Activated gamma-delta T cell treated with Interleukin-2 at 50 U/mL for 16 hours (primary cell): Measurements from ENCODE around the gene FBLN1.
"Not testable (repeated sequence)": the region's sequence is repeated elsewhere in the genome, so short reads cannot be mapped to it uniquely, and the experiment has no call there.

Source experiments
- DNase-seq: peaks from one replicate; pipeline ENCODE4 v3.0.0-alpha.2; 2020

FBLN1 gene

DNA sequence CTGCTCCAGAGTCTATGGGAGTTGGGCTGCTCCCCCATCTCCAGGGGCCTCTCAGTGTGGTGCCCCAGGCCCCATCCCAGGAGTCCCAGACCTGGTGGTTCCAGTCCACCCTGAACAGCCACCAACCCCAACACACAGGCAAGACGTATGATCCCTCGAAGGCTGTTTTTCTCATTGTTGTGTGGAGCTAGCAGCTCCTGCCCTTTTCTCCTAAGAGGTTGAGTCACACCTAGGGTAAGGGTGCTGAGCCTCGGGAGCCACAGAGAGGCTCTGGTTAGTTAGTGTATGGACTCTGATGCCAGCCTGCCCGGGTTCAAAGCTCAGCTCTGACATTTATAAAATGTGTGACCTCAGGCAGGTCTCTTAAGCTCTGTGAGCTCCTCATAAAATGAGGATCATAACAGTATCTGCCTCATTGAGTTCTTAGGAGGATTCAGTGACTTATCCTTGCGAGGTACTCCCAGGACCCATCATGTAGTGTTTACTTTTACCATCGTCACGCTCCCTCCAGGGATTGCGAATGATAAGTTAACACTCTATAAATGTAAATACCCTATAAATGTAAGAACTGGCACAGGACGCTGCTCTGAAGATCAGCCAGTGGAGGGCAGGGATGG lies 47.2 kb downstream of the FBLN1 start:
- DNase-seq: no peak

DNA sequence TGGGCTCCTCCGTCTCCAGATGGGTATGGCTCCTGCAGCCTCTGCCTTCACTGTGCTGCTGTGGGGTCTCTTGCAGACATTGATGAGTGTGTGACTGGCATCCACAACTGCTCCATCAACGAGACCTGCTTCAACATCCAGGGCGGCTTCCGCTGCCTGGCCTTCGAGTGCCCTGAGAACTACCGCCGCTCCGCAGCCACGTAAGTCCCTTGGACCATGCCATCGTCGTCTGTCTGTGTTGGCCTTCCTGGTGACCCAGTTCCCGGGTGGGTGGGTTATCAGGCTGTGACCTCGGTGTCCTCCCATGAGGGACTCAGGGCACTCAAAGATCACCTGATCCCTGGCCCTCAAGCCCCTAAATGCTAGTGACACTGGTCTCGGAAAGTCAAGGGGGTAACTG lies 47.7 kb downstream of the FBLN1 start:
- DNase-seq: no peak

DNA sequence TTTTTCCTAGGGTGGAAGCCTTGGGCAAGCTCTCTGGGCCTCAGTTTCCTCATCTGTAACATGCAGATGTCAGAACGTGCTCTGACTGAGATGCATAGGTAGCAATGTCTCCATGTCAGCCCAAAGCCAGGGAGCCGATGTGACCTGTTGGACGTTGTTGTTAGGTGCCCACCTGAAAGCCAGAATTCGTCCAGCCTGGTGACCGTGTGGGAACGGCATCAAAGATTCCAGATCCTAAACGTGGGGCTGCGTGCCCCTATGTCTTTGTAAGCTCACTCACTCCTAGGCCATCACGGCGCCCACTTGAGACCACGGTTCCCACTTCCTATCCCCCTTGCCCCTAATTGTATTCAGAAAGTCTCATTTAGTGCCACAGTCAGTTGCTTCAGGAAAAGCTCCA lies 48.2 kb downstream of the FBLN1 start:
- no peak for DNase-seq

DNA sequence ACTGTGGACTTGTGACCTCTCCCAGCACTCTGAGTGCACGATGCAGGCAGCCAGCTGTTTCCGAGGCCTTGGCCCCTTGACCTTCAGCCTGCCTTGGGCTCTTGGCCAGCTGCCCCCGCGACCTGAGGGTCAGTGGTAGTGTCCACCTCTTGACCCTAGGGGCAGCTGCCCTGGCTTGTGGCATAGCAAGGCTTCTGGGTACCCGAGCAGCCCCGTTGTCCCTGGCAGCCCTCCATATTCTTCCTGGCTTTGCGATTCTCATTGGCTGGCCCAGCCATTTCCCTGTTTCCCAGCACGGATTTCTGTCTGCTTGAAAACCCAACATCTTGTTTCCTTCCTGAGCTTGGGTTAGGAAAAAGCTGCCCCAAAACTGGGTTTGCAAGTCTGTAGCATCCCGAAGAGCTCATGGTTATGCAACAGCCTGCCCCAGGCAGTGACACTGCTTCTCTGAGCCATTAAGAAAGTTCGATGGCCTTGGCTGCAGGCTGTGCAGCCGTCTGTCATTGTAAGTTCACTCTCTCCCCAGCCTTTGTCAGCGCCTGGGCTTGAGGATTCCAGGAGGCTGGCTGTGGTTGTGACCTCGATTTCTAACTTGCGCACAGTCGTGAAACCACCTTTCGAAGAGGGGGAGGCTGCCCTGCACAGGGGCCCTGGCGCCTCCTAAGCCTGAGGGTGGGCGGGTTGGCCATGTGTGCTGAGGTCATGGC lies 48.8 kb downstream of the FBLN1 start:
- no peak for DNase-seq

DNA sequence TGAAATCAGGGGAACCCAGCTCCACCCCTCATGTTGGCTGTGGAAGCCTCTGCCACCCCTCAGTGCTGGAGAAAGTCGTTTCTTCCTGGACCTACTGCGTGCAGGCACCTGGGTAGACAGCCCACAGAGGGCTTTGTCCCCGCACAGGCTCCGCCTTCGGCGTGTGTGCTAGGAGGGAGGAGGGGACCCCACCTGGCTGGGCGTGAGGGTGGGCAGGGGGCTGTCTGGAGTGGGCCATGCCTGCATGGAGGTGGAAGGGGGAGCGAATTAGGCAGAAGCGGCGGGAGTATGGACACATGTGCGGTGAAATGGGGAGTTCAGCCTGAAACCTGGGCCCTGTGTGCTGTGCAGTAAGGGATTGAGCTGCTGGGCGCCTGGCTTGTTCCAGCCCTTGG lies 49.3 kb downstream of the FBLN1 start:
- DNase-seq: no peak

DNA sequence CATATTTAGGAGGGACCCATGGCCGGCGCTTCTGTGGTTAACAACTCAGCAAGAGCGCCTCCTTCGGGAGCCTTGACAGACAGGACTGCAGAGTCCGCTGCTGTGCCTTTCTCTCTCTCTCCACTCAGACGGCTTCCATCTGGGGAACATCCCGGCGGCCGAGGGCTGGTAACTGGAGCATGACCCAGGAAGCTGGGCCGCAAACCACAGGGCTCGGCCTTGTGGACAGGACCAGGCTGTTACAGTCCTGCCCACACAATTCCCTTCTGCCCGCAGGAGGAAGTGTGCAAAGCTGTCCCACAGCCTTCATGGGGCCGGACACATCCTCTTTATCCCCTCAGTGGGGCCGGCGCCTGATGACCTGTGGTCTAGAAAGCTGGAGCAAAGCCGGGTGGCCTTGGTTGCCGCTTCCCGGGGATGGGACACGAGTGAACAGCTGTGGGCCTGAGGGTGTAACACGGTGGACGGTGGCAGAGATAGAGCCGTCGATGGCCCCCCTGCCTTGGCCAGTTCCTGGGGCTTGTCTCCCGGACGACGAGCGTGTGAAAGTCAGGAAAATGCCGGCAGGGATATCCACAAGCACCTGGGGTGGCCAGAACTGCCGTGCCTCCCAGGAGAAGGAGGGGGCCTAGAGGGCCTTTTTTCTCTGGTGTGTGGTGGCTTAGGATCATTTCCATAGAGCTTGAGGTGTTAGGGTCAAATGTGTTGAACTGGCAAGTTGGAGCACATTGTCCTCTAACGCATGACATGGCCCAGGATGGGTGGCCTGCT lies 50.1 kb downstream of the FBLN1 start:
- DNase-seq: no peak

DNA sequence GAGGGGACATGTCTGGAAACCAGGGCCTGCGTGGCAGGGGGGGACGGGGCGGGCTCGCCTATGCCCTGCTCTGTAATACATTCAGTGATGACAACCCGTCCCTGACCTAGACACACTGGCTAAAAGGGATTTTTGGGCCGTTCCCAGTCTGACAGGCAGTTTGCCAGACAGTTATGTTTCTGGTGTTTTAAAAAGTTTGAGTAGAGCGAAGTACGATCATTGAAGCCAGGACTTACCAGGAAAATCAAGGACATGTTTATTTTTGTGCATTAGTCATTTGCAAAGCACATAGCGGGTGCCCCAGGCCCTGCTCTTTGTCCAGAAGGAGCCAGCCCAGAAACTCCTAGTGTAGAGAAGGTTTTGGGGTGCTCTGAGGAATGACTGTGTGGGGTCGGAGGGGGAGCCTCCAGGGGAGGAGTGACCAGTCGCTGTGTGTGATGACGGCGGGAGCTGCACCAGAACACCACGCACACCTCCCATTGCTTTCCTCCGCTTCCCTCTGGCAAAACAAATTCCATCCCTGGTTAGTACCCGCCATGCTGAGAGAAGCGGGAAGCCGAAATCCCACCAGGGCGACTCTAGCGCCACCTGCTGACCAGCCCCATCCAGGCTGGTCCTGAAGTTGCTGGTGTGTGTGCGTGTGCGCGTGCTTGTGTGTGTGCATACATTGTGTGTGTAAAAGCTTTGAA lies 50.8 kb downstream of the FBLN1 start:
- peak; percentile 16 for DNase-seq

DNA sequence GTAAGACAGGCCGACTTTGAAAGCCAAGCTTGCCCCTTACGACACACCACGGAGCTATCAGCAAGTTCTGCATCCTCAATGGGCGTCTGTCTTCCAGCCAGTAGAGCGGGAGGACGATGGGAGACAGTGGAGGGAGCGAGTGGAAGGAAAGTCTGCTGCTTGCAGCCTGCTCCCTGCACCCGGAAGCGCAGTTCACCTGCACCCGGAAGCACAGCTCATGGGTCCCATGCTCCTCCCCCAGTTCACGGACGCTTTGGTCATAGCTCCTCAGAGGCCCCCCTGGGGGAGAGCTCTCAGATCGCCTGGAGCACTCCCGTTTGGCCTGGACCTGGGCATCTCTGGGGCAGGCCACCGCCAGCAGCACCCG lies 51.3 kb downstream of the FBLN1 start:
- DNase-seq: no peak

DNA sequence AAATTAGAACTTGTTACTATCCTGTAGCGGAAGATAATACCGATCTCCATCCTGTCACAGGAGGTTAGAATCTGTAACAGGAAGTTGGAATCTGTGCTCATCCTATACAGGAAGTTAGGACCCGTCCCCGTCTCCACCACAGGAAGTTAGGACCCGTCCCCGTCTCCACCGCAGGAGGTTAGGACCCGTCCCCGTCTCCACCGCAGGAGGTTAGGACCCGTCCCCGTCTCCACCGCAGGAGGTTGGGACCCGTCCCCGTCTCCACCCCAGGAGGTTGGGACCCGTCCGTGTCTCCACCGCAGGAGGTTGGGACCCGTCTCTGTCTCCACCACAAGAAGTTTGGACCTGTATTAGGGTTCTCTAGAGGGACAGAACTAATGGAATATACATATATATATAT lies 52.2 kb downstream of the FBLN1 start:
- DNase-seq: no peak

DNA sequence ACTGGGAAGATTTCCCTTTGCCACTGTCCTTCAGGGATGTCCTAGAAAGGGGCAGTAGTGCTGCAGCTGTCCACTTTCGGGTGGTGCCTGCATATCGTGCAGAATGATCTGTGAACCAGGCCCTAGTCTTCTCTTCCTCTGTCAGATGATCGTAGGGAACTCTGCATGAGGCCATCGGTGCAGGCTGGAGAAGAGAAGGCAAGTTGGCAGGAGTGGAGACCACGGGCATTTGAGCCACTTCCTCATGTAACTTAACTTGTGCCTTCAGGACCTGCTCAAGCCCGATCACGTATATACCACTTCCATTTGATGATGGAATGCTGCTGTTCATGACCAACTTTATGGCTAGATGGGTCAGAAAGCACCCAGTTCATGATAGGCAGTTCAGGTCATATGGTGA lies 55.2 kb downstream of the FBLN1 start:
- not testable (repeated sequence) for DNase-seq

DNA sequence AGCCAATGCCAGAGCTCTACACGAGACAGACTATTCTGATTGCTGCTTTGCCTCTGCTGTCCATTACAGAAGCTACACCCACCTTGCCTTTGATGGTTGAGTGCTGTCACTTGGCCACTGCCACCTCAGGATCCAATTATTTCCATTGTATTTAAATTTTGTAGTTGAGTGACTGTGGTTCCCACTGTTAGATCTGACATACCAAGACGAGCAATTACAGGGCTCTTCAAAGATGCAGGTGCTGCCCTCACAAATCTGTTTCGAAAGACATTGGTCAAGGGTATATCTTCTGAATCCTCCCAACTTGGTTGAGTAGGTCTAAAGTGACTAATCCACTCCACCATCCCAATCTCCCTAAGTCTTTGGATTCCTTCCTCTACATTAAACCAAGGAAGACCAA lies 57.4 kb downstream of the FBLN1 start:
- DNase-seq: not testable (repeated sequence)

DNA sequence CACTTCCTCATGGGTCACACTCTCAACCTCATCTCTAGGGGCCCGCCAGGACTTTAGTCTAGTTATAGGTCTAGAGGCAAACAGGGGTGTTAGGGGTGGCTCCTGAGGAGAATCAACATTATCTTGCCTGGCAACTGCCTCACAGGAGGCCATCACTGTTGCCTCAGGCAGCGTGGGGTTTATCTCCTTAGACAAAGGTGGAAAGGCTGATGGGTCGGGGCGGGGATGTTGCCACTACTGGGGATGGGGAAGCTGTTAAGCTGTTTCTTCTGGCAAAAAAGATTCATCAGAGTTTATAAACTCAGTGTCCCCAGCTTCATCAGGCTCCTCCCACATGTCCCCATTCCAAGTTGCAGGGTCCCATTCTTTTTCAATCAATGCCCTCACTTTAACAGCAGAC lies 58.1 kb downstream of the FBLN1 start:
- DNase-seq: not testable (repeated sequence)

DNA sequence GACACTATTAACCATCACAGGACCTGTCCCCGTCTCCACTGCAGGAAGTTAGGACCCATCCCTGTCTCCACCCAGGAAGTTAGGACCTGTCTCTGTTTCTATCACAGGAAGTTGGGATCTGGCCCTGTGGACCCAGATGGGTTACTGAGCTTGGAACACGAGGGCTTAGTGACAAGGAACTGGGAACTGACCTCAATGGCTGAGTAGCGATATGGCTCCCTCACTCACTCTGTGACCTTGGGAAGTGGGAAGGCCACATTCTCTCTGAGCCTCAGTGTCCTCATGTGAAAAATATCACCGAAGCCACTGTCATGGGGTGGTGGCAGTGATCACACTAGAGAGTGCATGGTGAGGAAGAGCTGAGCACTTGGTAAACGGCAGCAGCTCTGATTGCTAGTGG lies 59.4 kb downstream of the FBLN1 start:
- DNase-seq: no peak

DNA sequence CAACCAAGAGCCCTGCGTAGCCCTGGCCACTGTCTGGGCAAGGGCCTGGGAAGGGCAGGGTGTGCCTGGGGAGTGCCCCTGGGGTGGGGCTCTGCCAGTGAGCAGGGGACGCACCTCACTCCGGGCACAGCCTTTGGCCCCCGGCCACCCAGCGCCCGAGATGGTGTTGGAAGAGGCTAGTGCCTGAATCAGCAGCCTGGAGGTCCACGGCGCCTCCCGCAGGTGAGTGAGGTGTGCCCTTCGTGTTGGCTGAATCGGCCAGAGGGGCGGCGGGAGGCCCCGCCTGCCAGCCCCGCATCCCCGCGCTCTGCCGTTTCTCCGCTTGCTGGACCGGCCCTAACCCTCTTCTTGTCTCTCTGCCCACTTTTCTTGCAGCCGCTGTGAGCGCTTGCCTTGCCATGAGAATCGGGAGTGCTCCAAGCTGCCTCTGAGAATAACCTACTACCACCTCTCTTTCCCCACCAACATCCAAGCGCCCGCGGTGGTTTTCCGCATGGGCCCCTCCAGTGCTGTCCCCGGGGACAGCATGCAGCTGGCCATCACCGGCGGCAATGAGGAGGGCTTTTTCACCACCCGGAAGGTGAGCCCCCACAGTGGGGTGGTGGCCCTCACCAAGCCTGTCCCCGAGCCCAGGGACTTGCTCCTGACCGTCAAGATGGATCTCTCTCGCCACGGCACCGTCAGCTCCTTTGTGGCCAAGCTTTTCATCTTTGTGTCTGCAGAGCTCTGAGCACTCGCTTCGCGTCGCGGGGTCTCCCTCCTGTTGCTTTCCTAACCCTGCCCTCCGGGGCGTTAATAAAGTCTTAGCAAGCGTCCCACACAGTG lies 60.1 kb downstream of the FBLN1 start:
- no peak for DNase-seq

DNA sequence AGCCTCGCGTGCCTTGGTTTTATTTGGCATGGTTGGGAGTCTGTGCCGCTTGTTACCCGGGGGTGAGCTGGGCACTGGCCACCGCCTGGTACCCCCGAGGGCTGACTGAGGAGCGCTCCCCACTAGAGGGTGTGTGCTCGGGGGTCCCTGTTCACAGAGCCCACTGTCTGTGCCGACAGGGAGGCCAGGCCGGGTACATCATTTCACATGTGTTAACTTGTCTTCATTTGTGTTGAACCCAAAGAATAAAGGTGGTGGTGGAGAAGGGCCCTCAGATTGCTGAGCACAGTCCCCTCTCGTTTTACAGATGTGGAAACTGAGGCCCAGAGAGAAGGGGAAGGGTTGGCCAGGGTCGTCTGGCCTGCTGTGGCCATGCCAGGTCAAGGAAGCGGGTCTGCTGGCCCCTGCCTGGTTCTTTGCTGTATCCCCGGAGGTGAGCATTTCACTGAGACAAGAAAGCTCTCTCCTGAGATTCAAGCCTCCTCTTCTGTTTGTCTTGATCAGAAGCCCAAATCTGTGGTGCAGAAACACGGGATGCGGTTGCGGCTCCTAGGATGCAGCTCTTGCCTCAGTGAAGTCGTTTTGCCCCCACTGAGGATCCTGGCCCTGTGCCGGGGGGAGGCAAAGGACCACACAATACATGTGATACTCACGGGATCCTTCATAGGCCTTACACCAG lies 60.8 kb downstream of the FBLN1 start:
- no peak for DNase-seq

DNA sequence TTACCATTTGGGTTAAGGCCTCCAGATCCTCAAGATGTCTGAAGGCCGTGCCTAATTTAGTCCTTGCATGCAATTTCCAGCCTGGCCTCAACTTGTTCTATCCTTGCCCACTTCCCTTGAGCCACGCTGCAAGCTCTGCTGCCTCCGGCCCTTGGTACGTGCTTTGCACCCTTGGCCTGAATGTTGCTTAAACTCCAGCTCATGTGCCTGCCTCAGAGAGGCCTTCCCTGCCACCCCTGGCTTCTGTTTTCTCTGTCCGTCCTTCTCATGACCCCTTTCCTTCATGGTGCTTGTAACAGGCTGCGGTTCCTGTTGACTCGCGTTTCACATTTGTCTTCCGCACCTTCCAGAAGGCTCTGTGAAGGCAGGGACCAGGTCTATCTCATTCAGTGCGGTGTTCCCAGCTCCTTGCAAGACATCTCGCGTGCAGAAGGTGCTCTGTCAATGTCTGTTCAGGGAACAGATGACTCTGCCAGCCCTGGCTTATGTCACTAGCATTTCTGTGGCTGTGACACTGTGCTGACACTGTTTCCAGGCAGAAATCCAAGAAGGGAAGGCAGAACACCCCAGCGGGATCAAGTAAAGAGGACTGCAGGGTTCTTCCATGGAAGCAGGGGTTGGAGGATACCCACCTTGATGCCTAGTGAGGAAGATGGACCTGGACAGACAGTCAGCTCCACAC lies 61.8 kb downstream of the FBLN1 start:
- DNase-seq: no peak

DNA sequence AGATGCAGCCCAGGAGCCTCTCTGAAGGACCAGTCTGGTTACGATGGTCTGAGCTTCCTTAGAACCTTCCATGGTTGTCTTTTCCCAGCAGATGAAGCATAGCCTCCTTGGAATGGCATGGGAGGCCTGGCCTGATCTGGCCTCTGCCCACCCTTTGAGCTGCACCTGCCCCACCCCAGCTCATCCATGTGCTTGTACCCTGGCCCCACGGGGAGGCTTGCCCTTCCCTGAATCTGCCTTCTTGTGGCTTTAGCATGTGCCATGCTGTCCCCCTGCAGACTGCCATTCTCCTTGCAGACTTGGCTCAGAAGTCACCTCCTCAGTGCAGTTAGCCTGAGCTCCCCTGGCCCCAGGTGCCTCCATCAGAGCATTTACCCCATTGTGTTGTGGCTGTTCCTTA lies 62.5 kb downstream of the FBLN1 start:
- DNase-seq: no peak

DNA sequence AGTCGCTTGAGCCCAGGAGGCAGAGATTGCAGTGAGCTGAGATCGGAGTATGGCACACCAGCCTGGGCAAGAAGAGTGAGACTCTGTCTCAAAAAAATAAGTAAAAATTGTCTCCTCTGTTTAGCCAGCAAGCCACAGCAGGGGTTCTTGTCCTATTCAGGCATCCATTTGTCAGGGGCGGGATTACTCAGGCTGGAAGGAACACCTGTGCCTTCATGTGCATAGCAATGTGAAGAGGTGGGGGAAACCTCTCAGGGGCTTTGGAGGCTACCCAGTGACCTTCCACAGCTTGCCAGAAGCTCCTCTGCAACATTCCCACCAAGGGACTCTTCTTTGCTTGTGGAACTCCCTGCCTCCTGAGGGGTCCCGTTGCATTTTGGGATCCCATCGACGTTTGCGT lies 63.3 kb downstream of the FBLN1 start:
- DNase-seq: no peak

DNA sequence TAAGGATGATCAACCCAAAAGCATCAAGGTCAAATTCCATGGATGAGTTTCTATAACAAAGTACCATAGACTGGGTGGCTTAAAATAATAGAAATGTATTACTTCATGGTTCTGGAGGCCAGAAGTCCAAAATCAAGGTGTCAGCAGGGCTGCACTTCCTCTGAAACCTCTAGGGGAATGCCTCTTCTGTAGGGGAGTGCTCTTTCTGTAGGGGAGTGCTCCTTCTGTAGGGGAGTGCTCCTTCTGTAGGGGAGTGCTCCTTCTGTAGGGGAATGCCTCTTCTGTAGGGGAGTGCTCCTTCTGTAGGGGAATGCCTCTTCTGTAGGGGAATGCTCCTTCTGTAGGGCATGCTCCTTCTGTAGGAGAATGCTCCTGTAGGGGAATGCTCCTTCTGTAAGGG lies 65.5 kb downstream of the FBLN1 start:
- DNase-seq: no peak

DNA sequence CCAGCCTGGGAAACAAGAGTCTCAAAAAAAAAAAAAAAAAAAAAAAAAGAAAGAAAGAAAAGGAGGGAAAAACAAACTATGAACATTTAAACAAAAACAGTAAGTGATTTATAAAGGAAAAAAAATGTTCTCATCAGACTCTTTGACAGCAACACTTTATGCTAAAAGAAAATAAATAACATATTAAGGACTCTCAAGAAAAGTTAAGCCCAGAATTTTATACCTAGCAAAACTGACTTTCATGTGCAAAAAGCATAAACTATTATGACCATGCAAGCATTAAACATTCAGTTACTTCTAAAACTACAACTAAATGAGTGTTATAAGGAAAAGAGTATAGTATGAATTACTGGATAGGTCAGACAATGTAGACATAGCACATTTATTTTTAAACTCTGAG lies 68.4 kb downstream of the FBLN1 start:
- DNase-seq: no peak

DNA sequence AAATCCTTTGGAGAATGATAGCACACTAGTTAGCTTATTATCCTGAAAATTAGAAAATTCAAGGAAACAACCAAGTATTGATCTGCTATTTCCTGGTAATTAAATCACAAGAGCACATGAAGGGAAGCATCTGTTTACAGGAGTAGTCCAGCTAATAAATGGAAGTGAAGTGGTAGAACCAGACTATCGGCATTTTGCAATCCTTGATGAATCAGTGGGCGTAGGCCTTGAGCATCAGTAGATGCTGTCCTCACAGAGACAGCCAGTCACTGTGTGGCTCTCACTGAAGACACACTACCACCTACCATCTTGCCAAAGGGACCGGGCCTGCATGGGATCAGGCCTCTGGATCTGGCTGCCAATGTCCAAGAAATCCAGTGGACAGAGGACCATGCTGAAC lies 69.8 kb downstream of the FBLN1 start:
- no peak for DNase-seq
